Fibroblast of mammary gland (primary cell): ENCODE measurements around the gene LHCGR.
"Not testable (repeated sequence)": the region's sequence is repeated elsewhere in the genome, so short reads cannot be mapped to it uniquely, and the experiment has no call there.

Experiments used
- DNase-seq: peaks from one replicate; pipeline ENCODE4 v3.0.0-alpha.2; 2010; ENCODE audit warnings: low read depth
- H3K4me3 ChIP-seq: 2 replicates; pipeline ENCODE4 v1.5.1; 2011; ENCODE audit warnings: low read depth, mild to moderate bottlenecking, low read length, moderate library complexity; ENCODE audit not compliant: control insufficient read depth
- TF ChIP-seq, protein P1 (sequence below): conservative IDR thresholded peaks from 2 replicates; pipeline ENCODE4 v1.5.1; 2011; ENCODE audit warnings: low read depth, low read length, inconsistent platforms; ENCODE audit not compliant: control insufficient read depth, insufficient read depth

LHCGR gene

DNA sequence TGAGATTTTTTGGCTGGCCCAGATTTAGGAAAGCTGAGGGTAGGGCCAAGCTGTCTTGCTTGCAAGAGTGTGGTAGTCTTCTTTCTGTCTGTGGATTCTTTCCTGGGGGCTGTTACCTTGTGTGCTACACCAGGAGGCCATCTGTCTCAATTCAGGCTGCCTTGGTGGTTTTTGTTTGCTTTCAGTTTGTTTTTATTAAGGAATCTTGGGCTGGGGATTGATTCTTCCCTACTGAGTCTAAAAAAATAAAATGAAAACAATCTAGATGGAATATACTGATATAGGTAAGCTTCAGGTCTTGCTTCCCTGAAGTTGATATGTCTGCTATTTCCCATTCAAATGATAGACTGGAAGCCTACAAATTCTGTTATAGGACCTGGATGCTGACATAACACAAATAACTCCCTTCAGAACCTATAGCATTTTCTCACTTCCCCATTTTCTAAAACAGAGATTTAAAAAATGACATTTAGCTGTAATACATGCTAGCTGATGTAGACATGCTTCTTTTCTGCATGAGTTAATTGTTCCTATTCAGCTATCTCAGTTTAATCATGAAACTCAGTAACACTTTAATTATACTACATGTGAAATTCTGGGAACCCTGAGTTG is 5.3 kb downstream of the LHCGR start:
- no peak overlapping the region for H3K4me3 ChIP-seq
- TF ChIP-seq, protein P1, sequence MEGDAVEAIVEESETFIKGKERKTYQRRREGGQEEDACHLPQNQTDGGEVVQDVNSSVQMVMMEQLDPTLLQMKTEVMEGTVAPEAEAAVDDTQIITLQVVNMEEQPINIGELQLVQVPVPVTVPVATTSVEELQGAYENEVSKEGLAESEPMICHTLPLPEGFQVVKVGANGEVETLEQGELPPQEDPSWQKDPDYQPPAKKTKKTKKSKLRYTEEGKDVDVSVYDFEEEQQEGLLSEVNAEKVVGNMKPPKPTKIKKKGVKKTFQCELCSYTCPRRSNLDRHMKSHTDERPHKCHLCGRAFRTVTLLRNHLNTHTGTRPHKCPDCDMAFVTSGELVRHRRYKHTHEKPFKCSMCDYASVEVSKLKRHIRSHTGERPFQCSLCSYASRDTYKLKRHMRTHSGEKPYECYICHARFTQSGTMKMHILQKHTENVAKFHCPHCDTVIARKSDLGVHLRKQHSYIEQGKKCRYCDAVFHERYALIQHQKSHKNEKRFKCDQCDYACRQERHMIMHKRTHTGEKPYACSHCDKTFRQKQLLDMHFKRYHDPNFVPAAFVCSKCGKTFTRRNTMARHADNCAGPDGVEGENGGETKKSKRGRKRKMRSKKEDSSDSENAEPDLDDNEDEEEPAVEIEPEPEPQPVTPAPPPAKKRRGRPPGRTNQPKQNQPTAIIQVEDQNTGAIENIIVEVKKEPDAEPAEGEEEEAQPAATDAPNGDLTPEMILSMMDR, result no peak
- DNase-seq, result no peak

DNA sequence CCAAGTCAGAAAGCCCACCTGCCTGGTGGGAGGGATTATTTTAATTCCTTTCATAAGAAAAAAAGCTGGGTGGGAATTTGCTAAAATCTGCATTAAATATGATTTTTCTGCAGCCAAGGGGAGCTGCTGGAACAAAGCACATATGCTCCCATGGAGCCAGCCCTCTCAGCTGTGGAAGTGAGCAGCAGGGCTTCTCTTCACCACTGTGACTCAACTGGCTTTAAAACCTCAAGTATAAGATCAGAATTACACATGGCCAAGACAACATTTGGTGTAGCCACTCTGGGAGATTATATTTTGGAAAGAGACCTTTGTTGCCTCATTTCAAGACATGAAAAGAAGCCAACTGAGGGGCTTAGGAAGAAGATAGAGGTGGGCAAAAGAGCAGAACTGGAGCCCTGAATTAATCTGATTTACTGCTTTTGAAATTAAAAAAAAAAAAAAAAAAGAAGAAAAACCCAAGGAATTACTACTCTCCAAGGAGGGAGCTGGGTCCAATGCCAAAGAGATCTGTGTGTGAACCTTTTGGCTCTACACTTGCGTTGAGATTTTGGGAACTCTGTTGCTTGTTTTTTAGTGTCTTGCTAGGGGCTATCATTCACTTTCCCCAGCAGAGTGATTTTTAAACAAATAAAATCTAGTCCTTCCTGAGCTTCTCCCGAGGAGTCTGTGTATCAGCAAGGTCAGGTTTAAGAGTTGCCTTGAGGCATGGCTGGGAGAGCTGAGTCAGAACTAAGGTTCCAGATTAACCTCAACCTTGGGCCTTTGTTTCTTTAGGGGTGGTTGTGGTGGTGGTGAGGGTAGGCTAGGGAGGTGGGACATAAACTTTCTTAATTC is 6.0 kb downstream of the LHCGR start:
- DNase-seq, result no peak
- TF ChIP-seq, protein P1, result no peak
- H3K4me3 ChIP-seq, result no peak overlapping the region

DNA sequence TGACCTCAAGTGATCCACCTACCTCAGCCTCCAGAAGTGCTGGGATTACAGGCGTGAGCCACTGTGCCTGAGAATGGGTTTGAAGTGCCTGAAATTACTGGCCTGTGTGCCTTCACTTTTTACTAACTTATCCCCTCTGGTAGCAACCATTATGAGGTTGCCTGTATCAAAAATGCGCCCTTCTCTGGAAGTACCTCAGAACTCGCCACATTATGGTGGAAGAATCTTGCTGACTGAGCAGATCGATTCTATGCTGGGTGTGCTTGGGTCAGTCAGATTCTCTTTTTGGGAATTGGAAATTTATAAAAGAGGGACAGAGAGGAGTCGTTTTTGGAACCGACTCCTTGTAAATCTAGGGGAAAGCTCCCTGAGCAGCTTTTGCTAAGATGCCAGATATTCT is 8.2 kb downstream of the LHCGR start:
- DNase-seq, result no peak
- TF ChIP-seq, protein P1, result no peak
- H3K4me3 ChIP-seq, result no peak overlapping the region

DNA sequence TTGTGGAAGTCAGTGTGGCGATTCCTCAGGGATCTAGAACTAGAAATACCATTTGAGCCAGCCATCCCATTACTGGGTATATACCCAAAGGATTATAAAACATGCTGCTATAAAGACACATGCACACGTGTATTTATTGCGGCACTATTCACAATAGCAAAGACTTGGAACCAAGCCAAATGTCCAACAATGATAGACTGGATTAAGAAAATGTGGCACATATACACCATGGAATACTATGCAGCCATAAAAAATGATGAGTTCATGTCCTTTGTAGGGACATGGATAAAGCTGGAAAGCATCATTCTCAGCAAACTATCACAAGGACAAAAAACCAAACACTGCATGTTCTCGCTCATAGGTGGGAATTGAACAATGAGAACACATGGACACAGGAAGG is 16.3 kb downstream of the LHCGR start:
- H3K4me3 ChIP-seq, DNase-seq: not testable (repeated sequence)

DNA sequence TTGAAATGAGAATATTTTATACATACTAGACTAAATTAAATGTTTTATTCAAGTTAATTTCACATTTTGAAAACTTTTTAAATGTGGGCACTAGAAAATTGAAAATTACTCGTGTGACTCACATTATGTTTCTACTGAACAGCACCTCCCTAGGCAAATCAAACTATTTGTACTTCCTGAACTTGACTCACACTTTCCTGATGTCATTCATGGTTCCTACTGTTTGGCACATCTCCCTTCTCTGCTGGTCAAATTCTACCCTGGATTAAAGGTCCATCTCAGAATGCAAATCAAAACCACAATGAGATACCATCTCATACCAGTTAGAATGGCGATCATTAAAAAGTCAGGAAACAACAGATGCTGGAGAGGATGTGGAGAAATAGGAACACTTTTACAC is 16.7 kb downstream of the LHCGR start:
- H3K4me3 ChIP-seq, result no peak overlapping the region
- TF ChIP-seq, protein P1, result no peak
- DNase-seq, result peak; percentile 53

DNA sequence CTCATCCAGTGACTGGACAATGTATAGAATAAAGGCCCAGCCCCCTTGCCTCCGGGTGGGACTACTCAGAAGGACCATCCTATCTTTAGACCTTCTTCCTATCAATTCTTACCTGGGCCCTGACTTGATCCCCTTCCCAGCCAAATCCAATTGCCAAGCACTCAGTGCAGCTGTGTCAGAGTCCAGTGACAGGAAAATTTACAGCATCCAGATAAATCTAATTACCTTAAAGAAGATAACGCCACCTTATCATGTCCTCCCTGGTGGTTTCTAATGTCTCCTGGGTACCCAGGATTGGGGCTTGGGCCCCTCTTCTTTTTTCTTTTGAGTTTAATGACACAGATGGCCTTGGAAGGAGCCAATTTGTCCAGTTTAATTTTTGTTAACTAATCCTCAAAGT is 19.3 kb downstream of the LHCGR start:
- H3K4me3 ChIP-seq, result no peak overlapping the region
- TF ChIP-seq, protein P1, result no peak
- DNase-seq, result no peak

DNA sequence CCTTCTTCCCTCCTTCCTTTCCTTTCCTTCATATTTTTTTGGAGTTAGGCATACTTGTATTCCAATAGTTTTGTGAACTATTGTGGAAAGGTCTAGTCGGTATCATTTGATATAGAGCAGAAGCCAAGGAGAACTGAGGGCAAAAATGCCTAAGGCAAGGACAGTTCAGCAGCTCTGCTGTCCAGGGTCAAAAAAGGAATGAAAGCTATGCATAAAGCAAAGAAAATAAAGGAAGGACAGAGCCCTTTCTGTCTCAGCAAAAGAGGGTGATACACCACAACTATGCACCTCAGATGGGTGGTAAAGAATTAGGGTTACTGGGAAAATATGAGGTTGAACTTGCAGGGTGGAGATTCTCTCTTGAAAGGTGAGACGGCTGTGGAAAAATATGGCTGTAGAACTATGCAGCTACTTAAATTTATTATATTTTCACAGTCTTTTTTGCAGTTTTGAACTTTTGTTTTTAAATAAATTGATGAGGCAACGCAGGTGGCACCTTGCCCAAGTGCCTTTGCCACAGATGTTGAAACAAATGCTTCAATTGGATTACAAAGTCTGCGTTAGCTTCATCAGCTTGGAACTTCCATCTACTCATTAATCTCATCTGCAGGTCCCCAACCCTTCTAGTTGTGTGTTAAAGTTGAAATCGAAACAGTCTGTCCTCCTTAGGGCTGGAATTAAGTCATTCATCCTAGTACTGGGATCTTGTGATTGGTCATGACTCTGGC is 20.8 kb downstream of the LHCGR start:
- DNase-seq, result peak; percentile 50
- no peak overlapping the region for H3K4me3 ChIP-seq
- TF ChIP-seq, protein P1, result no peak
